ENCODE data around the gene ATAD3C. TPM values are rescaled to one million over a fixed set of nuclear protein-coding genes. Genes with fewer than 3 reads are reported as not detected.
"Not testable (repeated sequence)": the region's sequence is repeated elsewhere in the genome, so short reads cannot be mapped to it uniquely, and the experiment has no call there.

The ATAD3C gene
- total and polyA plus RNA-seq, 8 donors: 0.25 to 5.2 (median 1.1) TPM; not detected in 2

- Histone ChIP-seq H3K4me1 (no peaks in the 10 kb centered on the region), H3K9me3 (peaks cover 0 to 23% (median 12%) of the 10 kb centered on the region in 4 donors), H3K4me3 (no peak overlapping the region), H3K27me3 (no peaks in the 10 kb centered on the region), H3K27ac (no peak overlapping the region), H3K36me3 (peaks cover 40 to 100% (median 96%) of the 10 kb centered on the region in 4 donors)
- no peak for DNase-seq
- intact Hi-C loops (cut with DNase I; ENCODE audit: low total_unique reads): no loop called here
- 93 to 98% (median 96%) methylated on average over 17 to 19 of the region's 19 CpGs for WGBS, 5 donors
- TF ChIP-seq POLR2AphosphoS5 (IDR thresholded peaks at IDR 0.05): no peak
- no peak for TF ChIP-seq EP300 (IDR thresholded peaks at IDR 0.05)
- TF ChIP-seq CTCF (IDR thresholded peaks at IDR 0.05): no peak
- no peak for TF ChIP-seq POLR2A (IDR thresholded peaks at IDR 0.05)
Observed at GRCh38 chr1:1489861-1490260, 40.4 kb downstream of the ATAD3C start.

GRCh38 chr1:1490633-1491230 lies 41.2 kb downstream of the ATAD3C start:
- Histone ChIP-seq H3K4me1 (no peaks in the 10 kb centered on the region), H3K9me3 (peaks cover 0 to 23% (median 12%) of the 10 kb centered on the region in 4 donors), H3K27me3 (no peaks in the 10 kb centered on the region), H3K36me3 (peaks cover 34 to 100% (median 96%) of the 10 kb centered on the region in 4 donors), H3K27ac (no peak overlapping the region), H3K4me3 (no peak overlapping the region)
- intact Hi-C loops (cut with DNase I; ENCODE audit: low total_unique reads): no loop called here
- no peak for DNase-seq
- TF ChIP-seq CTCF (IDR thresholded peaks at IDR 0.05) (no peak), POLR2A (IDR thresholded peaks at IDR 0.05) (no peak), POLR2AphosphoS5 (IDR thresholded peaks at IDR 0.05) (no peak), EP300 (IDR thresholded peaks at IDR 0.05) (no peak)
- WGBS, 5 donors: 95 to 99% (median 97%) methylated on average over 6 to 19 of the region's 25 CpGs

- no peak for DNase-seq
- H3K27me3 ChIP-seq: no peaks in the 10 kb centered on the region
- peaks cover 0 to 23% (median 12%) of the 10 kb centered on the region in 4 donors for H3K9me3 ChIP-seq
- H3K27ac ChIP-seq: no peak overlapping the region
- H3K4me3 ChIP-seq: no peak overlapping the region
- WGBS, 5 donors: 95 to 99% (median 97%) methylated on average over 10 of the region's 10 CpGs
- intact Hi-C loops (cut with DNase I; ENCODE audit: low total_unique reads): no loop called here
- no peak for TF ChIP-seq CTCF (IDR thresholded peaks at IDR 0.05)
- no peak for TF ChIP-seq POLR2A (IDR thresholded peaks at IDR 0.05)
- TF ChIP-seq POLR2AphosphoS5 (IDR thresholded peaks at IDR 0.05): no peak
- no peak for TF ChIP-seq EP300 (IDR thresholded peaks at IDR 0.05)
- no peaks in the 10 kb centered on the region for H3K4me1 ChIP-seq
- H3K36me3 ChIP-seq: peaks cover 29 to 98% (median 93%) of the 10 kb centered on the region in 4 donors
Observed at GRCh38 chr1:1491601-1492000, 42.1 kb downstream of the ATAD3C start.

GRCh38 chr1:1494311-1494710 lies 44.8 kb downstream of the ATAD3C start:
- peaks cover 21 to 71% (median 66%) of the 10 kb centered on the region in 4 donors for H3K36me3 ChIP-seq
- DNase-seq; H3K4me1 ChIP-seq; H3K27me3 ChIP-seq; H3K4me3 ChIP-seq; intact Hi-C loops (cut with DNase I; ENCODE audit: low total_unique reads); H3K27ac ChIP-seq: not testable (repeated sequence)
- H3K9me3 ChIP-seq: peaks cover 0 to 23% (median 12%) of the 10 kb centered on the region in 4 donors
- WGBS, 5 donors: 98% methylated on average over 18 to 22 of the region's 22 CpGs; no CpG with 5 or more reads in 1 of the 5 donors

- H3K27ac ChIP-seq; H3K27me3 ChIP-seq; H3K4me1 ChIP-seq; H3K4me3 ChIP-seq; DNase-seq; intact Hi-C loops (cut with DNase I; ENCODE audit: low total_unique reads): not testable (repeated sequence)
- peaks cover 0 to 23% (median 12%) of the 10 kb centered on the region in 4 donors for H3K9me3 ChIP-seq
- 67 to 93% (median 92%) methylated on average over 5 to 18 of the region's 18 CpGs for WGBS, 5 donors
- H3K36me3 ChIP-seq: peaks cover 10 to 59% (median 54%) of the 10 kb centered on the region in 4 donors
Observed at GRCh38 chr1:1495461-1495975, 46.0 kb downstream of the ATAD3C start.
